Measurements from ENCODE around the gene GDPD4. TPM values are rescaled to one million over a fixed set of nuclear protein-coding genes. Genes with fewer than 3 reads are reported as not detected.

GDPD4 gene
- polyA plus RNA-seq, 2 of the 4 experiments (the other 2 are of a cell fraction) = not detected

DNA sequence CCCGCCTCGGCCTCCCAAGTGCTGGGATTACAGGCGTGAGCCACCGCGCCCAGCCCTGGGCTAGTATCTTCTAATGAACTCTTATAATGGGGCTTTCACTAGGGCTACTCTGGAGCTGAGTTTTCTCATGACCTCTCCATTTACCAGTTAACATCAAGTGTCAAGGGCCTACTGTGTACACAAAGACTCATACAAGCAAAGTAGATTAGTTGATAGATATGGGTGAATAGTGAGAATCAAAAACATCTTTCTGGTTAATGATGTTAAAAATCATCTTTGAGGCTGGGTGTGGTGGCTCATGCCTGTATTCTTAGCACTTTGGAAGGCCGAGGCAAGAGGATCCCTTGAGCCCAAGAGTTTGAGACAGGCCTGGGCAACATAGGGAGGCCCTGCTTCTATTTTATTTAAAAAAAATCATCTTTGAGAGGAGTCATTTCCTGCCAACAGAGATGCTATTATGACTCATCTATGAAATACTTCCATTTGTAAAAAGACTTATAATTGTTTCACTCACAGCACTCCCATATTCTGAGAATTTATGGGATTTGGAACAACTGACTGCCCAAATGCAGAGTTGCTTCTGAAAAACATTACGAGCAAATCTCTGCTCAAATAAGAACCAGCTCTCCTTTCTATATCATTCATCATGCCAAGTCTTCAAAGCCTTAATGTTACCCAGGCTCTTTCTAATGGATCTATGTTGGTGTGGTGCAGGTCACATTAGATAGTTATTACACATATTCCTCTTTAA, 57.0 kb downstream of the GDPD4 start:
- Histone ChIP-seq H3K4me3 (no peak overlapping the region), H3K4me1 (peaks cover 9% of the 10 kb centered on the region), H3K9me3 (peaks cover 5% of the 10 kb centered on the region; the same call in 2 of the 3 replicates), H3K27ac (no peak overlapping the region; a peak in 1 of 6 replicates), H3K4me2 (peak overlapping the region; percentile 22; the same call in 1 of the 3 replicates)
- peak in 1 of 2 experiments; percentile 24 for DNase-seq (ENCODE audit: low read depth in 1 of 2, low spot score in 1 of 2)
- TF ChIP-seq CBX8 (IDR thresholded peaks at IDR 0.05) = no peak
- TF ChIP-seq NFE2L2 (conservative IDR thresholded peaks at IDR 0.05; ENCODE audit: low read length) = no peak
- TF ChIP-seq JUNB (IDR thresholded peaks at IDR 0.05) = peak; percentile 27; the same call in 1 of the 2 replicates
- TF ChIP-seq, protein P1, sequence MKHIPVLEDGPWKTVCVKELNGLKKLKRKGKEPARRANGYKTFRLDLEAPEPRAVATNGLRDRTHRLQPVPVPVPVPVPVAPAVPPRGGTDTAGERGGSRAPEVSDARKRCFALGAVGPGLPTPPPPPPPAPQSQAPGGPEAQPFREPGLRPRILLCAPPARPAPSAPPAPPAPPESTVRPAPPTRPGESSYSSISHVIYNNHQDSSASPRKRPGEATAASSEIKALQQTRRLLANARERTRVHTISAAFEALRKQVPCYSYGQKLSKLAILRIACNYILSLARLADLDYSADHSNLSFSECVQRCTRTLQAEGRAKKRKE (CRISPR knock-in tag; IDR thresholded peaks at IDR 0.05; ENCODE audit: low read depth) = no peak
- TF ChIP-seq NR3C1 (IDR thresholded peaks at IDR 0.05) = no peak
- no peak for TF ChIP-seq EHF (CRISPR knock-in tag; IDR thresholded peaks at IDR 0.05)
- no peak for TF ChIP-seq TFCP2L1 (CRISPR knock-in tag; IDR thresholded peaks at IDR 0.05)
- no peak for TF ChIP-seq FOSL2 (IDR thresholded peaks at IDR 0.05)
- TF ChIP-seq FOSL2 (CRISPR knock-in tag; IDR thresholded peaks at IDR 0.05) = peak; percentile 78
- TF ChIP-seq, protein P2, sequence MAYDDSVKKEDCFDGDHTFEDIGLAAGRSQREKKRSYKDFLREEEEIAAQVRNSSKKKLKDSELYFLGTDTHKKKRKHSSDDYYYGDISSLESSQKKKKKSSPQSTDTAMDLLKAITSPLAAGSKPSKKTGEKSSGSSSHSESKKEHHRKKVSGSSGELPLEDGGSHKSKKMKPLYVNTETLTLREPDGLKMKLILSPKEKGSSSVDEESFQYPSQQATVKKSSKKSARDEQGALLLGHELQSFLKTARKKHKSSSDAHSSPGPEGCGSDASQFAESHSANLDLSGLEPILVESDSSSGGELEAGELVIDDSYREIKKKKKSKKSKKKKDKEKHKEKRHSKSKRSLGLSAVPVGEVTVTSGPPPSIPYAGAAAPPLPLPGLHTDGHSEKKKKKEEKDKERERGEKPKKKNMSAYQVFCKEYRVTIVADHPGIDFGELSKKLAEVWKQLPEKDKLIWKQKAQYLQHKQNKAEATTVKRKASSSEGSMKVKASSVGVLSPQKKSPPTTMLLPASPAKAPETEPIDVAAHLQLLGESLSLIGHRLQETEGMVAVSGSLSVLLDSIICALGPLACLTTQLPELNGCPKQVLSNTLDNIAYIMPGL (CRISPR knock-in tag; IDR thresholded peaks at IDR 0.05; ENCODE audit: borderline replicate concordance) = no peak
- ChIA-PET CTCF (interaction anchor here (1.1 kb wide), 1 partner anchor 55 kb away, joined by 3 read pairs; no protein-coding TSS in a partner anchor), POLR2A (no interaction called here)
- 79% methylated on average over 7 of the region's 7 CpGs for WGBS (ENCODE audit: missing lambda C conversion rate)
- peak in 1 of 2 experiments; percentile 44; a peak in 2 of 6 replicates for ATAC-seq
- no peak for FAIRE-seq

DNA sequence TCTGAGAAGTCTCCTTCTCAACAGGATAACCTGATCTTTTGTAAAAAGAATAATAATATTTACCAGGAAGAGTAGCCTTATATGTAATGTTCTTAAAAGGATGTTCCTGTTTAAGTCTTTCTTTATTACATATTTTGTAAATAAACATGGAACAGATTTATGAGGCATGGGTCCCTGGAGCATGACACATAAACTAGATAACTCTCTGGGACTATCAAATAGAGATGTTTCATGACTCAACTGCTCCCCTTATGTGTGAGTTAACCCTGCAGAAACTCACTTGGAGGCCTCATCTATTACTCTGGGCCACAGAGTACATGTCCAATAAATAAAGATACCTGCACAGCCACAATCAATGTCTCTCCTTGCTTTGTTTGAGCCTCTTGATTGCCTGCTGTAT, 64.6 kb downstream of the GDPD4 start:
- ATAC-seq (no peak), DNase-seq (ENCODE audit: low read depth in 1 of 2, low spot score in 1 of 2) (no peak), FAIRE-seq (no peak)
- Histone ChIP-seq H3K27ac (no peak overlapping the region), H3K4me1 (no peaks in the 10 kb centered on the region), H3K9me3 (peaks cover 5% of the 10 kb centered on the region; the same call in 2 of the 3 replicates), H3K4me2 (no peak overlapping the region), H3K4me3 (no peak overlapping the region)
- TF ChIP-seq MYC (IDR thresholded peaks at IDR 0.05; ENCODE audit: borderline replicate concordance, low read length) = no peak
- no peak for TF ChIP-seq MAZ (IDR thresholded peaks at IDR 0.05; ENCODE audit: borderline replicate concordance, low read depth, low read length)
- no peak for TF ChIP-seq HEYL (CRISPR knock-in tag; IDR thresholded peaks at IDR 0.05)
- TF ChIP-seq SREBF2 (IDR thresholded peaks at IDR 0.05) = no peak
- no peak for TF ChIP-seq SMC3 (IDR thresholded peaks at IDR 0.05)
- no peak for TF ChIP-seq RNF2 (IDR thresholded peaks at IDR 0.05; ENCODE audit: borderline replicate concordance, low read depth)
- TF ChIP-seq POLR2A (IDR thresholded peaks at IDR 0.05; ENCODE audit: low read length) = no peak
- TF ChIP-seq ZFP36 (IDR thresholded peaks at IDR 0.05; ENCODE audit: borderline replicate concordance, partially characterized antibody) = no peak
- no peak for TF ChIP-seq TP53 (CRISPR knock-in tag; IDR thresholded peaks at IDR 0.05)
- no peak for TF ChIP-seq FOXS1 (CRISPR knock-in tag; IDR thresholded peaks at IDR 0.05)
- no peak for TF ChIP-seq ZNF302 (CRISPR knock-in tag; IDR thresholded peaks at IDR 0.05)
- no peak for TF ChIP-seq KDM1A (IDR thresholded peaks at IDR 0.05; ENCODE audit: low read depth)
- no peak for TF ChIP-seq FOSB (CRISPR knock-in tag; IDR thresholded peaks at IDR 0.05)
- TF ChIP-seq, protein P3, sequence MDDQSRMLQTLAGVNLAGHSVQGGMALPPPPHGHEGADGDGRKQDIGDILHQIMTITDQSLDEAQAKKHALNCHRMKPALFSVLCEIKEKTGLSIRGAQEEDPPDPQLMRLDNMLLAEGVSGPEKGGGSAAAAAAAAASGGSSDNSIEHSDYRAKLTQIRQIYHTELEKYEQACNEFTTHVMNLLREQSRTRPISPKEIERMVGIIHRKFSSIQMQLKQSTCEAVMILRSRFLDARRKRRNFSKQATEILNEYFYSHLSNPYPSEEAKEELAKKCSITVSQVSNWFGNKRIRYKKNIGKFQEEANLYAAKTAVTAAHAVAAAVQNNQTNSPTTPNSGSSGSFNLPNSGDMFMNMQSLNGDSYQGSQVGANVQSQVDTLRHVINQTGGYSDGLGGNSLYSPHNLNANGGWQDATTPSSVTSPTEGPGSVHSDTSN (IDR thresholded peaks at IDR 0.05) = no peak
- TF ChIP-seq HOXB5 (CRISPR knock-in tag; IDR thresholded peaks at IDR 0.05) = no peak
- no peak for TF ChIP-seq GATA3 (IDR thresholded peaks at IDR 0.05; ENCODE audit: borderline replicate concordance)
- no peak for TF ChIP-seq EHF (CRISPR knock-in tag; IDR thresholded peaks at IDR 0.05)
- TF ChIP-seq, protein P4, sequence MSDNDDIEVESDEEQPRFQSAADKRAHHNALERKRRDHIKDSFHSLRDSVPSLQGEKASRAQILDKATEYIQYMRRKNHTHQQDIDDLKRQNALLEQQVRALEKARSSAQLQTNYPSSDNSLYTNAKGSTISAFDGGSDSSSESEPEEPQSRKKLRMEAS (IDR thresholded peaks at IDR 0.05) = no peak
- ChIA-PET CTCF (interaction anchor here (1.0 kb wide), 1 partner anchor 11 kb away, joined by 3 read pairs; no protein-coding TSS in a partner anchor), POLR2A (no interaction called here)
